PC-3 (cell line): Measurements from ENCODE around the gene RAD51C. TPM values are rescaled to one million over a fixed set of nuclear protein-coding genes. Genes with fewer than 3 reads are reported as not detected.
"Not testable (repeated sequence)": the region's sequence is repeated elsewhere in the genome, so short reads cannot be mapped to it uniquely, and the experiment has no call there.

ENCODE experiments used
- ATAC-seq: fragments of 200-7000 bp; cut with Tn5 transposase; 2 replicates; pipeline ENCODE4 v1.9.1; 2020; ENCODE audit warnings: mild to moderate bottlenecking, moderate library complexity
- BruUV-seq: library from RNA; stranded (reverse); fragments of 400-500 nt; replicated peaks from 2 replicates; lab custom pipeline; 2021; lab: Mats Ljungman, UMichigan
- CTCF ChIA-PET: fragments of 300-600 bp; sonication (Branson Sonifier 250); formaldehyde crosslinking; loops from one replicate; lab custom pipeline; 2022; ENCODE audit warnings: antibody characterized with exemption; lab: Charles Lee
- POLR2A ChIA-PET: fragments of 300-600 bp; sonication (Branson Sonifier 250); formaldehyde crosslinking; loops from one replicate; lab custom pipeline; 2022; ENCODE audit warnings: antibody characterized with exemption; ENCODE audit not compliant: unreplicated experiment; lab: Charles Lee
- DNase-seq: peaks from one replicate; pipeline ENCODE4 v3.0.0-alpha.2; 2015
- H2AFZ ChIP-seq: fragments of 300-600 bp; sonication (generic); 2 replicates; pipeline ENCODE4 v1.6.0; 2016; ENCODE audit warnings: antibody characterized with exemption, low read length
- H3F3A ChIP-seq: fragments of 300-600 bp; sonication (generic); one replicate; pipeline ENCODE4 v1.6.0; 2017; ENCODE audit warnings: antibody characterized with exemption, low read length, control low read depth, mild to moderate bottlenecking; ENCODE audit not compliant: unreplicated experiment
- H3K27ac ChIP-seq: fragments of 300-600 bp; sonication (generic); 2 replicates; pipeline ENCODE4 v1.5.1; 2016; ENCODE audit warnings: mild to moderate bottlenecking, low read length
- H3K27me3 ChIP-seq: fragments of 300-600 bp; sonication (generic); 2 replicates; pipeline ENCODE4 v1.6.1; 2016; ENCODE audit warnings: low read length, mixed read lengths
- H3K36me3 ChIP-seq: fragments of 300-600 bp; sonication (generic); 2 replicates; pipeline ENCODE4 v1.6.1; 2016; ENCODE audit warnings: low read depth, mixed run types, low read length, mixed read lengths
- H3K4me1 ChIP-seq: fragments of 300-600 bp; sonication (generic); 2 replicates; pipeline ENCODE4 v1.5.1; 2016; ENCODE audit warnings: low read length; ENCODE audit not compliant: insufficient read depth
- H3K4me2 ChIP-seq: fragments of 300-600 bp; sonication (generic); 2 replicates; pipeline ENCODE4 v1.6.0; 2016; ENCODE audit warnings: low read length
- H3K4me3 ChIP-seq: fragments of 300-600 bp; sonication (generic); 2 replicates; pipeline ENCODE4 v1.5.1; 2016; ENCODE audit warnings: mild to moderate bottlenecking, low read length, mixed read lengths
- H3K79me2 ChIP-seq: fragments of 300-600 bp; sonication (generic); 2 replicates; pipeline ENCODE4 v1.6.1; 2017; ENCODE audit warnings: low read length, mixed read lengths
- H3K9ac ChIP-seq: fragments of 300-600 bp; sonication (generic); 2 replicates; pipeline ENCODE4 v1.6.0; 2016; ENCODE audit warnings: mild to moderate bottlenecking, low read length
- H3K9me2 ChIP-seq: fragments of 300-600 bp; sonication (generic); replicated peaks from 2 replicates; pipeline ENCODE4 v1.6.1; 2016; ENCODE audit warnings: mixed run types, low read length, mixed read lengths
- H3K9me3 ChIP-seq: fragments of 300-600 bp; sonication (generic); 2 replicates; pipeline ENCODE4 v1.6.1; 2016; ENCODE audit warnings: low read length, mixed read lengths
- H4K20me1 ChIP-seq: fragments of 300-600 bp; sonication (generic); 2 replicates; pipeline ENCODE4 v1.6.1; 2016; ENCODE audit warnings: low read length, mixed read lengths
- CTCF ChIP-seq: fragments of 300-600 bp; sonication (generic); conservative IDR thresholded peaks from 2 replicates; pipeline ENCODE4 v1.5.1; 2017; ENCODE audit warnings: antibody characterized with exemption, low read depth, mild to moderate bottlenecking, low read length
- EZH2 ChIP-seq: fragments of 300-600 bp; sonication (generic); IDR thresholded peaks from one replicate; pipeline ENCODE4 v1.6.1; 2017; ENCODE audit warnings: antibody characterized with exemption, mild to moderate bottlenecking, low read length; ENCODE audit not compliant: unreplicated experiment
- EZH2phosphoT487 ChIP-seq: fragments of 300-600 bp; sonication (generic); IDR thresholded peaks from 2 replicates; pipeline ENCODE4 v1.6.1; 2018; ENCODE audit warnings: mild to moderate bottlenecking, antibody characterized with exemption, low read length, borderline replicate concordance
- intact Hi-C: fragments of 100-400 bp; cut with micrococcal nuclease; formaldehyde crosslinking; loops from 2 replicates; pipeline ENCODE4 v1.9.0; 2023
- total RNA-seq: library from RNA; depleted of rRNA; stranded (reverse); fragments of >200 nt; gene quantifications from 2 replicates; pipeline ENCODE4 v1.2.3, GENCODE V29; 2014

The RAD51C gene
- total RNA-seq, 1 experiment from 2014 or later: 71.1 TPM

GRCh38 chr17:58679263-58680037 is 13.0 kb upstream of the RAD51C start:
- TF ChIP-seq EZH2phosphoT487: no peak
- ChIA-PET POLR2A (no interaction called here), CTCF (no interaction called here)
- H4K20me1 ChIP-seq: no peaks in the 10 kb centered on the region
- intact Hi-C loops: no loop called here
- H3K4me1 ChIP-seq: peaks cover 18% of the 10 kb centered on the region
- H3K27ac ChIP-seq: peak overlapping the region; percentile 52
- H3K9ac ChIP-seq: 0 out of 2 replicates have a peak overlapping the region, but pooled peaks have one; percentile 16
- TSS peak; percentile 100 for BruUV-seq
- no peaks in the 10 kb centered on the region for H3K27me3 ChIP-seq
- ATAC-seq (no peak), DNase-seq (peak; percentile 81)
- H3K9me3 ChIP-seq: no peaks in the 10 kb centered on the region
- H3K36me3 ChIP-seq: no peaks in the 10 kb centered on the region
- H3K4me3 ChIP-seq: no peak overlapping the region
- H3F3A ChIP-seq: no peaks in the 10 kb centered on the region
- H2AFZ ChIP-seq: 0 out of 2 replicates have a peak overlapping the region, but pooled peaks have one; percentile 25
- H3K9me2 ChIP-seq: no peaks in the 10 kb centered on the region
- H3K79me2 ChIP-seq: no peaks in the 10 kb centered on the region
- H3K4me2 ChIP-seq: no peak overlapping the region

- ChIA-PET CTCF (no interaction called here), POLR2A (no interaction called here)
- Histone ChIP-seq H3K9ac (0 out of 2 replicates have a peak overlapping the region, but pooled peaks have one; percentile 16), H3K27ac (peak overlapping the region; percentile 52), H3K9me2 (no peaks in the 10 kb centered on the region), H3K9me3 (no peaks in the 10 kb centered on the region), H3K4me2 (no peak overlapping the region), H4K20me1 (no peaks in the 10 kb centered on the region), H3K27me3 (no peaks in the 10 kb centered on the region), H3K79me2 (no peaks in the 10 kb centered on the region), H3K4me1 (peaks cover 18% of the 10 kb centered on the region), H3K36me3 (no peaks in the 10 kb centered on the region), H2AFZ (no peak overlapping the region), H3K4me3 (no peak overlapping the region), H3F3A (no peaks in the 10 kb centered on the region)
- no TSS peak for BruUV-seq
- TF ChIP-seq EZH2phosphoT487 (no peak), EZH2 (no peak), CTCF (no peak)
- ATAC-seq (no peak), DNase-seq (no peak)
- intact Hi-C loops: no loop called here
These were observed 12.4 kb upstream of the RAD51C start for GRCh38 chr17:58680038-58680369.

GRCh38 chr17:58684003-58684402 is 8.4 kb upstream of the RAD51C start:
- no TSS peak for BruUV-seq
- Histone ChIP-seq H3K9me2 (no peaks in the 10 kb centered on the region), H3K27me3 (no peaks in the 10 kb centered on the region), H3K4me2 (no peak overlapping the region), H3K9me3 (no peaks in the 10 kb centered on the region), H3K9ac (no peak overlapping the region), H3F3A (no peaks in the 10 kb centered on the region), H3K36me3 (no peaks in the 10 kb centered on the region), H3K4me3 (no peak overlapping the region), H3K79me2 (no peaks in the 10 kb centered on the region), H4K20me1 (no peaks in the 10 kb centered on the region), H3K27ac (no peak overlapping the region), H3K4me1 (no peaks in the 10 kb centered on the region), H2AFZ (no peak overlapping the region)
- POLR2A ChIA-PET: no interaction called here
- intact Hi-C loops: no loop called here
- no peak for ATAC-seq
- CTCF ChIA-PET: no interaction called here
- TF ChIP-seq EZH2: no peak
- TF ChIP-seq EZH2phosphoT487: no peak
- no peak for TF ChIP-seq CTCF
- DNase-seq: no peak

GRCh38 chr17:58684462-58684861 is 7.9 kb upstream of the RAD51C start:
- intact Hi-C loops: not testable (repeated sequence)

More at GRCh38 chr17:58684462-58684861, 7.9 kb upstream of the RAD51C start:
- H3K9me2 ChIP-seq, H3K4me1 ChIP-seq, H3K36me3 ChIP-seq, H3K9ac ChIP-seq, CTCF ChIA-PET, H3K79me2 ChIP-seq, ATAC-seq, H3K4me2 ChIP-seq, H3K27me3 ChIP-seq, H3F3A ChIP-seq, H3K9me3 ChIP-seq, H2AFZ ChIP-seq, H3K4me3 ChIP-seq, H3K27ac ChIP-seq, DNase-seq, BruUV-seq, H4K20me1 ChIP-seq: not testable (repeated sequence)
- POLR2A ChIA-PET: interaction anchor here (0.7 kb wide), 1 partner anchor 79 kb away, joined by 3 read pairs; no protein-coding TSS in a partner anchor
